Activated T-cell treated with anti-CD3 and anti-CD28 coated beads for 48 hours (primary cell): ENCODE data around the gene LTBP1.
"Not testable (repeated sequence)": the region's sequence is repeated elsewhere in the genome, so short reads cannot be mapped to it uniquely, and the experiment has no call there.

ENCODE experiments used
- DNase-seq: peaks from one replicate; pipeline ENCODE4 v3.0.0-alpha.2; 2020; ENCODE audit warnings: low read depth

The LTBP1 gene

GRCh38 chr2:33141476-33141875 lies 194.7 kb downstream of the LTBP1 start:
- no peak for DNase-seq

- no peak for DNase-seq
Measured at GRCh38 chr2:33142810-33143209, 196.1 kb downstream of the LTBP1 start.

- DNase-seq = no peak
Measured at GRCh38 chr2:33144243-33144642, 197.5 kb downstream of the LTBP1 start.

GRCh38 chr2:33145459-33145858 lies 198.7 kb downstream of the LTBP1 start:
- no peak for DNase-seq

- DNase-seq = no peak
Measured at GRCh38 chr2:33146102-33146501, 199.3 kb downstream of the LTBP1 start.

GRCh38 chr2:33153008-33153407 lies 206.3 kb downstream of the LTBP1 start:
- no peak for DNase-seq

GRCh38 chr2:33158482-33159003 lies 211.8 kb downstream of the LTBP1 start:
- no peak for DNase-seq

- DNase-seq = no peak
Measured at GRCh38 chr2:33160191-33160590, 213.4 kb downstream of the LTBP1 start.

GRCh38 chr2:33166287-33166881 lies 219.6 kb downstream of the LTBP1 start:
- no peak for DNase-seq

GRCh38 chr2:33167622-33168245 lies 221.0 kb downstream of the LTBP1 start:
- no peak for DNase-seq

- no peak for DNase-seq
Measured at GRCh38 chr2:33168425-33168824, 221.7 kb downstream of the LTBP1 start.

- DNase-seq = no peak
Measured at GRCh38 chr2:33168922-33169321, 222.2 kb downstream of the LTBP1 start.

GRCh38 chr2:33170251-33170650 lies 223.5 kb downstream of the LTBP1 start:
- DNase-seq = not testable (repeated sequence)

GRCh38 chr2:33177627-33178026 lies 230.9 kb downstream of the LTBP1 start:
- no peak for DNase-seq

- DNase-seq = no peak
Measured at GRCh38 chr2:33178209-33178608, 231.5 kb downstream of the LTBP1 start.

GRCh38 chr2:33180915-33181314 lies 234.2 kb downstream of the LTBP1 start:
- DNase-seq = no peak

GRCh38 chr2:33181466-33181865 lies 234.7 kb downstream of the LTBP1 start:
- DNase-seq = no peak

GRCh38 chr2:33184041-33184440 lies 237.3 kb downstream of the LTBP1 start:
- no peak for DNase-seq

GRCh38 chr2:33186937-33187336 lies 240.2 kb downstream of the LTBP1 start:
- no peak for DNase-seq

- no peak for DNase-seq
Measured at GRCh38 chr2:33188799-33189198, 242.0 kb downstream of the LTBP1 start.

GRCh38 chr2:33190393-33190937 lies 243.7 kb downstream of the LTBP1 start:
- no peak for DNase-seq

GRCh38 chr2:33195891-33196290 lies 249.1 kb downstream of the LTBP1 start:
- DNase-seq = no peak

GRCh38 chr2:33196700-33197099 lies 249.9 kb downstream of the LTBP1 start:
- no peak for DNase-seq
